HG02981 (cell line): ENCODE data around the gene CYP27C1.
A peak's percentile ranks its signal among the peaks of the same experiment; 100 is the strongest.
"Not testable (repeated sequence)": the region's sequence is repeated elsewhere in the genome, so short reads cannot be mapped to it uniquely, and the experiment has no call there.

Source experiments
- ATAC-seq: cut with Tn5 transposase; IDR thresholded peaks from one replicate; pipeline ENCODE4 v1.9.1; 2021; ENCODE audit warnings: mild to moderate bottlenecking, moderate library complexity; ENCODE audit not compliant: unreplicated experiment

The CYP27C1 gene

GRCh38 chr2:127173057-127173456, 47.0 kb downstream of the CYP27C1 start:
- no peak for ATAC-seq

- ATAC-seq, result no peak
These were observed 47.8 kb downstream of the CYP27C1 start for GRCh38 chr2:127172306-127172705.

GRCh38 chr2:127170452-127171197, 49.5 kb downstream of the CYP27C1 start:
- ATAC-seq, result no peak

- ATAC-seq, result no peak
These were observed 50.1 kb downstream of the CYP27C1 start for GRCh38 chr2:127170021-127170420.

DNA sequence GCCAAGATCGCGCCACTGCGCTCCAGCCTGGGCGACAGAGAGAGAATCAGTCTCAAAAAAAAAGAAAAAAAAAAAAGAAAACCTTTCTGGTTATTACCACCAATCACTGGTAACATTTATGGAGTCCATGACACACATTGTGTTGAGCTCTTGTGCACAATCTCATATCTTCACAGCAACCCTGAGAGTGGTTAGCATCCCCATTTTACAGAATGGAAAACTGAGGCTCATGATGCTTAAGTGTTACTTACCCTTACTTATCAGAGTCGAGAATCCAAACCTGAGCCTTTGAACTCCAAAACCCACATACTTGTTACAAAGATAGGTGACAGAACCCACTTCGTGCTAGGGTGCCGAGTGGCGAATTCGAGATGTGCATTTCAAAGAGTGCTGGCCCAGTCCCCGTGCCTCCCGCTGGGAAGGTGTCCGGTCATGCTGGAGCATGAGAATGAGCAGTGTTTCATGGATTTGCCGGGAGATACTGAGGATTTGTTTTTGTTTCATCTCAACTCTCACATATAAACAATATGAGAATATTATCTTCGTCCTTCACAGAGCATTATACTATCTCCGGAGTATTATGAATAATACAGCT, 50.9 kb downstream of the CYP27C1 start:
- ATAC-seq, result no peak

- ATAC-seq, result no peak
These were observed 53.8 kb downstream of the CYP27C1 start for GRCh38 chr2:127166231-127166860.

- no peak for ATAC-seq
These were observed 54.6 kb downstream of the CYP27C1 start for GRCh38 chr2:127165539-127165935.

DNA sequence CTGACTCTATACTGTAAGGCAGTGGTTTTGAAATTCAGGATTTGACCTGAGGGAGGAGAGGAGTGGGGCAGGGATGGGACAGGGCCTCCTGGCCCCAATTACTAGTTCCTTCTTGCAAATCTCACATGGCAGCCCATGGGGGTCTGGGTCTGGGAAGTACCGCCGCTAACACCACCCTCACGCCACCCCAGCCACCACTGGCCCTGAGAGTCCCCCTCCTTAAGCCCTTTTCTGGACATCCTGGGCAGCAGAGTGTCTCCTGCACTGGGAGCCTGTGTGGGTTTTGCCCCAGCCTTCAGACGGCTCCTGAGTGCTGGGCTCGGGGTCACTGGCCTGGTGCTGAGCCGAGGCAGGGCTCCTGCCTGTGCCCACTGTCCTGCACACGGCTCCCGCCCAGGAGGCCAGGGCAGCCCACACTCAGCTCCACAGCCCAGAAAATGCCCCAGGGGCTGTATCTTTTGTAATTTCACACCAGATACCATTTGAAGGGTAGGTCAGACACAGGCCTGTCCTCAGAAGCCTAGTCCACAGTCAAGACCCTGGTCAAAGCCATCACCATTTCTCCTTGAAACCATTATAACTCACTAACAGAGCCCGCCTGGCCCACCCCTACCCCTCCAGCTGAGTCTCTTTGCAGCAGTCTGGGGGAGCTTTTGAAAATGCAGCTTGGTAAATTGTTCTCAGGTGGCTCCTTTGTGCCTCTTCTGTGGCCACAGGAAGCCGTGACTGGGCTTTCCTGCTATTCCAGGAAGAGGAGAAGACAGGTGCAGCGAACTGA, 55.1 kb downstream of the CYP27C1 start:
- no peak for ATAC-seq

DNA sequence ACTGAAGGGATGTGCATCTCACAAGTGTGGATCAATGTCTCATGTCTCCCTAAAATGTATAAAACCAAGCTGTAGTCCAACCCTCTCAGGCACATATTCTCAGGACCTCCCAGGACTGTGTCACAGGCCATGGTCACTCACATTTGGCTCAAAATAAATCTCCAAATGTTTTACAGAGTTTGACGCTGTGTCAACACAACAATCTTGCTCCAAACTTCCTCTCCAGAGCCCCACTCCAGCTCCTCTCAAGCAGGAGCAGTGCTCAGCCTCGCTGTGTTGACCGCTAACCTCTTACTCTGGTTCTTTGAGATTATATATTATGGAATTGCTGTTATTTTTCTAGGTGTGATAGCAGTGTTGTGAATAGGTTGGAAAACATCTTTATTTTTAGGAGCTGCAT, 56.2 kb downstream of the CYP27C1 start:
- no peak for ATAC-seq

GRCh38 chr2:127163090-127163406, 57.1 kb downstream of the CYP27C1 start:
- not testable (repeated sequence) for ATAC-seq

DNA sequence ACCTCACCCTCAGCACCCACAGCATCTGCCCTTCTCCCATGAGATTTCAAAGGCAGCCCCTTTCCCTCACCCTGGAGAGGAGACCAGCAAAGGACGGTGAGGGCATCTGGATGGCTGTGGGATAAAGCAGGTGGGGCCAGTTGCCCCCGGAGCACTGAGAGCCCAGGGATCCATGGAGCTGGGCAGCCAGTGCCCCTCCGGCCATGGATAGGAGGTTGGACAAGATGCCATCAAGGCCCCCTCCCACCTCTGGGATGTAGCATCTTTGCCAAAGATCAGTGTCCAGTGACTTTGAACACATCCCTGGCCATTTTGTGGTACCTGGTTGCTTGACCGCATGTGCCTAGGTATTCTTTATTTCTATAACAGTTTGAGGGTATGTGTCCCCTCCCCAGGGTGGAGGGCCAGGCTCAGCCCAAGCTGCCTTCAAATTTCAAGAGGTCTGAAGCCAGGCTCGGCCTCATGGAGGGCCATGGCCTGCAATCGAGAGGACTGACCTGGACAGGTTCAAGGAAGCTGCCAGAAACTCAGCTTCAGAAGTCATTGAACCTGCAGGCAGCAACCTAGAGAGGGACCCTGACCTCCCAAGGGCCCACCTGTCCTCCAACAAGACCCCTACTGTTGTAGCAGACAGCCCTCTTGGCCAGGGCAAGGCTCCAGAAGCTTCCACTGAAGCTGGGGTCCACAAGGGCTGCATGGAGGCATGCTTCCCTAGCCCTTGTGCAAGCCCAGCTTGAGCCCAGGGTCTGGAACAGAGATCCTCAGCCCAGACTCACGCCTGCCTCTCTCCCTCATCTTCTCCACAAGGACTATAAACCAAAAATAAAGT, 57.6 kb downstream of the CYP27C1 start:
- no peak for ATAC-seq

DNA sequence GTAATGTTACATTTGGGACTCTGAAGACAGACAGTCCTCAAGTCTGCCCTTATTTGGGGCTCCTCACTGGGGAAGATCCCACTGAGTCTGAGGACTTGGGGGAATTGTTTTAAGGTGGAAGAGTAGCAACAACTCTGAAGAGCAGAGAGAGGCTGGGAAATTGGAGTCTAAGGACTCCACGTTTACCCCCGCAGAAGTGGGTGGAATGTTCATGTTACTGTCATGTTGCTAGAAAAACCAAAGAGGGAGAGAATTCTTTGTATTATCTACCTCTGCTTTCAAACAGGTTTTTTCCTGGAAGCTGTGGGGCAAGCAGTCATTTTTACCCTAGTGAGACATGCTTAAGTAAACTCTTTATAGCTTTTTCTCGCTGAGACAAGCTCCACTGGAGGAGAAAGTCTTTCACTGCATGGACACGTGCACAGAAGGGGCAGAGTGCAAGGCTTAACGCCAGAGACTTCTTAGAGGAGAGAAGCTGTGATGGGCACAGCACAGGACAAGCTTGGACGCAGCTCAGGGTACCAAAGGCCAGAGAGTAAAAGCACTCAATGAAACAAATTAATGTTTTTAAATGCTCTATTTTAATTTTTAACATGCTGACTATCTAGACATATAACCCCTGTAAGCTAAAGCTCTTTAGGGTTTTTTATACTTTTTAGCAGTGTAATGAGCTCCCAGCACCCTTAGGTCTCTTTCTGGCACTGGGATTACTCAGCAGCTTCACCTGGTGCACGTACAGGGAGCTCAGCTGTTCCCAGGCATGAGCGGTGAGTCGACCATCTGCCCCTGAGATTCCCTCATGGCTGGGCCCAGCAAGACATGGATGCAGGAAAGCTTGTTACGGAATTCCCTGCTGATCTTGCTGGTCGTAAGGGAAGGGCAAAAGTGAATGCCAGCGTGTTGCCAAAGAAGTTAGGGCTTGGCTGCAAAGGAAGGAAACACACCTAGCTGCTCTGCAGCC, 58.6 kb downstream of the CYP27C1 start:
- no peak for ATAC-seq

GRCh38 chr2:127160676-127161075, 59.4 kb downstream of the CYP27C1 start:
- ATAC-seq, result no peak

DNA sequence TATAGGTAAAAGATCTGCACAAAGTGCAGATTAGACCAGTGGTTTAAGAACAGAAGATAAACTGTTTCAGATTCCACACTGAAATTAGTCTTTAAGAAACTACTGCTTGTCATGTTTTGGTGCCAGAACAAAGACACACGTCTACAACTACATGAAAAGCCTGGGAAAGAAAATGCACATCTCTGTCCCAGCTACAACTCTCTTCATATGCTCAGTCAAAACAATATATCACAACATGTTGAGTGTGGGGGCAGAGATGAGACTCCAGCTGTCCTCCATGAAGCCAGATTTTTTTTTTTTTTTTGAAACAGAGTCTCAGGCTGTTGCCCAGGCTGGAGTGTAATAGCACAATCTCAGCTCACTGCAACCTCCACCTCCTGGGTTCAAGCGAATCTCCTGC, 60.6 kb downstream of the CYP27C1 start:
- ATAC-seq, result no peak

DNA sequence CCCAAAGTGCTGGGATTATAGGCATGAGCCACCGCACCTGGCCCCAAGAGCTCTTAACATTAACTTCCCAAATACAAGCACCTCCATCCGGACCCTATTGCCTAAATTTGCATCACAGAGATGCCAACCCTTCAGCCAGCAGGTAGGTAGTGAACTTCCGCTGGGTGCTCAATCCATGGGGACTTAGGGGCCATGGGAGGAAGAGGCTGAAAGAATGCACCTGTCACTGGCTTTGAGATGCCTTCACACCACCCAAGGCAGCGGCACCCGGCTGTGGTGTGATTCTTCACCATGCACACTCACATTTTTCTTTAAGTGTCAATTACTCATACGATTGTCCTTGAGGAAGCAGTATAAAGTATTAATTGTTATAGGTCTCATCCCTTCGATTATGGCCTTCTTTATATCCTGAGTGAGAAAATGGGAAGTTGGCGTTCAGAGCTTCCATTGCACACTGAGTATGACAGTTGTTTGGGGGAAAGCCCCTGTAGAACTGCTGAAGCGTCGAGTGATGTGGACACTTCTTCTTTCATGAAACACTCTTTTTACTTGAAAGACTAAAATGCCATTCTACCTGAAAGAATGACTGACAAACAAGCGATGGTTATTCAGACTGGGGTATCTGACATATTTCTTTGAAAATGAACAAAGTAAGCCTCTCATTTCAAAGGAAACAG, 61.3 kb downstream of the CYP27C1 start:
- peak; percentile 60 for ATAC-seq

DNA sequence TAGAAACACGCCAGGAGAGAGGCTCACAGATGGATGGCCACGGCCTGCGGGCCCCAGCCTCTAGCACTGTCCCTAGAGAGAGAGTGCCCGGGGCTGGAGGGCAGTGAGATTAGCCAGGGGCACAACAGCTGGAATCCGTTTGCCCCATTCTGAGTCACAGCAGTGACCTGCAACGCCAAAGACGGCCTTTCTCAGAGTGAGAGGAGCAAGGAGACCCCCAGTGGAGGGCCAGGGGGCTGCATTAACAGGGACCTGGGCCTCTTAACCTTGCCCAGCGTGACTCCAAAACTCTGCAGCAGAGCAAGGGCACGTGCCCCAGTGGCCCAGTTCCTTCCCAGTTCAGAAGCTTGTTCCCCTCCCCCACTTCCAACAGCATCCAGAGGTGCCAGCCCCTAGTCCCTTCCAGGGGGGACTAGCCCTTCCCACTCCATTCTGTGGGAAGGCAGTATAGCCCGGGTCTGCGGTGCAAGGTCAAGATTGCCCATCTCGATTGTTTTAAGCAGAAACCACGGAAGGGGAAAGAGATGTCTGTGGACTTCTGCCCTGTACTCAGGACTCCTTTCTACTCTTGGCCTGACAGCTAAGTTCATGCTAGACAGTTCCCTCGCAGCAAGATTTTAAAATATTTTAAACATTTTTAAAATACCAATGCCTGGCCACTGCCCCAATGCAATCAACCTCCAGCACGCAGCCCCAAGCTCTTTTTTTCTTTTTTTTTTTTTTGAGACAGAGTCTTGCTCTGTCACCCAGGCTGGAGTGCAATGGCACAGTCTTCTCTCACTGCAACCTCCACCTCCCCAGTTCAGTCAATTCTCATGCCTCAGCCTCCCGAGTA, 62.2 kb downstream of the CYP27C1 start:
- no peak for ATAC-seq

DNA sequence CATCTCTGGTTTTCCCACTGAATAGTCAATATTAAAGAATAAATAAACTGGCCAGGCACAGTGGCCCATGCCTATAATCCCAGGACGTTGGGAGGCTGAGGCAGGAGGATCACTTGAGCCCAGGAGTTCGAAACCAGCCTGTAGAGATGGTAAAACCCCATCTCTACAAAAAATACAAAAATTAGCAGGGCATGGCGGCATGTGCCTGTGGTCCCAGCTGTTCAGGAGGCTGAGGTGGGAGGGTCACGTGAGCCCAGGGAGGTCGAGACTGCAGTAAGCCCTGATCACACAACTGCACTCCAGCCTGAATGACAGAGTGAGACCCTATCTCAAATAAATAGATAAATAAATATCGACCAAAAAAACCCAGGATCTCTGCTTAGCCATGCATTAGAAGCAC, 63.0 kb downstream of the CYP27C1 start:
- ATAC-seq, result no peak

DNA sequence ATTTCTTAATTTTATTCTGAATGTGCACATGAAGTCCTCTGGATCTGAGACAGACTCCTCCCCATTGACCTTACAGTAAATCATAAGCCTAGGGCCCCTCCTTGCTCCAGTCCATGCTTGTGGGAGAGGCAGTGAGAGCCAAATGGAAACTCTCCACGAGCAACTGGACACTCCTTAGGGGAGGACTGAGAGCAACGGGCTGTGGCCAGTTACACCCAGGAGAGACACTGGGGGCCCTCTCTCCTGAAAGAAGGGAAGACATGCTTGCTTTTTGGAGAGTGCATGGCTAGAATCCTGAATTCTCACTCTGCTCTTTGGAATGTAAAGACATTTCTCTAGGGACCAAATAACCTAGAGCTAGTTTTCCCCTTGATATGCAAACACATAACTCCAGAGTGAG, 64.2 kb downstream of the CYP27C1 start:
- no peak for ATAC-seq
